ENCODE results near the gene TMEM167A. TPM values are rescaled to one million over a fixed set of nuclear protein-coding genes. Genes with fewer than 3 reads are reported as not detected.

The TMEM167A gene
- total and polyA plus RNA-seq, 8 donors = 5.5 to 75.8 (median 25.3) TPM

GRCh38 chr5:83082750-83083149 lies 5.6 kb upstream of the TMEM167A start:
- Histone ChIP-seq H3K4me1 (peaks cover 6 to 21% (median 14%) of the 10 kb centered on the region in 4 donors), H3K36me3 (no peaks in the 10 kb centered on the region), H3K4me3 (no peak overlapping the region), H3K27ac (no peak overlapping the region), H3K9me3 (no peaks in the 10 kb centered on the region), H3K27me3 (no peaks in the 10 kb centered on the region)
- TF ChIP-seq EP300 (IDR thresholded peaks at IDR 0.05) (no peak), CTCF (IDR thresholded peaks at IDR 0.05) (no peak), POLR2A (IDR thresholded peaks at IDR 0.05) (no peak), POLR2AphosphoS5 (IDR thresholded peaks at IDR 0.05) (no peak)
- intact Hi-C loops (cut with DNase I; ENCODE audit: low total_unique reads) = no loop called here
- no peak for DNase-seq

- DNase-seq = no peak
- Histone ChIP-seq H3K27ac (peak overlapping the region; percentile 72 to 93 (median 88)), H3K9me3 (no peaks in the 10 kb centered on the region), H3K4me1 (peaks cover 16 to 47% (median 34%) of the 10 kb centered on the region in 4 donors), H3K36me3 (no peaks in the 10 kb centered on the region), H3K4me3 (peak overlapping the region; percentile 69 to 89 (median 85)), H3K27me3 (no peaks in the 10 kb centered on the region)
- no peak for TF ChIP-seq POLR2AphosphoS5 (IDR thresholded peaks at IDR 0.05)
- TF ChIP-seq EP300 (IDR thresholded peaks at IDR 0.05) = peak; percentile 11
- TF ChIP-seq CTCF (IDR thresholded peaks at IDR 0.05) = no peak
- no peak for TF ChIP-seq POLR2A (IDR thresholded peaks at IDR 0.05)
- WGBS, 5 donors = 0 to 4% (median 3%) methylated on average over 14 of the region's 14 CpGs
- intact Hi-C loops (cut with DNase I; ENCODE audit: low total_unique reads) = no loop called here
These were observed 568 bp upstream of the TMEM167A start for GRCh38 chr5:83077662-83078261.

- intact Hi-C loops (cut with DNase I; ENCODE audit: low total_unique reads) = no loop called here
- Histone ChIP-seq H3K36me3 (no peaks in the 10 kb centered on the region), H3K27ac (no peak overlapping the region), H3K4me1 (peaks cover 18 to 76% (median 45%) of the 10 kb centered on the region in 4 donors), H3K4me3 (no peak overlapping the region), H3K27me3 (no peaks in the 10 kb centered on the region), H3K9me3 (no peaks in the 10 kb centered on the region)
- 76 to 92% (median 79%) methylated on average over 6 of the region's 6 CpGs for WGBS, 5 donors
- DNase-seq = no peak
- no peak for TF ChIP-seq CTCF (IDR thresholded peaks at IDR 0.05)
- no peak for TF ChIP-seq POLR2A (IDR thresholded peaks at IDR 0.05)
- TF ChIP-seq EP300 (IDR thresholded peaks at IDR 0.05) = no peak
- no peak for TF ChIP-seq POLR2AphosphoS5 (IDR thresholded peaks at IDR 0.05)
These were observed 4.2 kb downstream of the TMEM167A start for GRCh38 chr5:83072966-83073365.

- WGBS, 5 donors = 83 to 90% (median 85%) methylated on average over 2 of the region's 2 CpGs
- no peak for DNase-seq
These were observed 5.7 kb downstream of the TMEM167A start for GRCh38 chr5:83071286-83072051.

More at GRCh38 chr5:83071286-83072051, 5.7 kb downstream of the TMEM167A start:
- H3K36me3 ChIP-seq = no peaks in the 10 kb centered on the region
- no peak overlapping the region for H3K27ac ChIP-seq
- H3K9me3 ChIP-seq = no peaks in the 10 kb centered on the region
- intact Hi-C loops (cut with DNase I; ENCODE audit: low total_unique reads) = no loop called here
- no peak overlapping the region for H3K4me3 ChIP-seq
- H3K4me1 ChIP-seq = peaks cover 16 to 76% (median 42%) of the 10 kb centered on the region in 4 donors
- H3K27me3 ChIP-seq = no peaks in the 10 kb centered on the region
- TF ChIP-seq POLR2A (IDR thresholded peaks at IDR 0.05) (no peak), POLR2AphosphoS5 (IDR thresholded peaks at IDR 0.05) (no peak), CTCF (IDR thresholded peaks at IDR 0.05) (no peak), EP300 (IDR thresholded peaks at IDR 0.05) (no peak)

Data from stomach (tissue), 9 donors.